Endodermal cell (in vitro differentiated cells): ENCODE data around the gene CNRIP1. TPM values are rescaled to one million over a fixed set of nuclear protein-coding genes. Genes with fewer than 3 reads are reported as not detected.

Experiments
- DNase-seq: peaks from one replicate; pipeline ENCODE4 v3.0.0-alpha.2; 2017
- H3K27ac ChIP-seq: 2 replicates; pipeline ENCODE4 v1.5.1; 2013; ENCODE audit warnings: mild to moderate bottlenecking, low read depth, low read length, moderate library complexity
- H3K27me3 ChIP-seq: 2 replicates; pipeline ENCODE4 v1.6.1; 2013; ENCODE audit warnings: mild to moderate bottlenecking, low read length, moderate library complexity; ENCODE audit not compliant: insufficient read depth, control insufficient read depth, poor library complexity, severe bottlenecking
- H3K36me3 ChIP-seq: 2 replicates; pipeline ENCODE4 v1.7.0; 2013; ENCODE audit warnings: mild to moderate bottlenecking, low read length, moderate library complexity; ENCODE audit not compliant: control insufficient read depth, insufficient read depth
- H3K4me1 ChIP-seq: one replicate; pipeline ENCODE4 v1.7.0; 2013; ENCODE audit warnings: low read length; ENCODE audit not compliant: control insufficient read depth, insufficient read depth
- H3K4me3 ChIP-seq: 2 replicates; pipeline ENCODE4 v1.5.1; 2013; ENCODE audit warnings: mild to moderate bottlenecking, low read length, moderate library complexity
- H3K9ac ChIP-seq: 2 replicates; pipeline ENCODE4 v1.6.1; 2013; ENCODE audit warnings: mild to moderate bottlenecking, low read length, moderate library complexity; ENCODE audit not compliant: poor library complexity, severe bottlenecking; ENCODE audit errors: extremely low read depth
- H3K9me3 ChIP-seq: 2 replicates; pipeline ENCODE4 v1.6.1; 2013; ENCODE audit warnings: mild to moderate bottlenecking, low read length, moderate library complexity; ENCODE audit not compliant: control insufficient read depth
- H3K27ac Mint-ChIP-seq: 2 replicates; pipeline ENCODE4 v1.8.0; 2020; ENCODE audit warnings: mixed read lengths
- H3K27me3 Mint-ChIP-seq: 2 replicates; pipeline ENCODE4 v1.8.0; 2021; ENCODE audit warnings: mild to moderate bottlenecking, mixed read lengths; ENCODE audit not compliant: insufficient read depth
- H3K36me3 Mint-ChIP-seq: 2 replicates; pipeline ENCODE4 v1.8.0; 2020; ENCODE audit warnings: low read depth, mixed read lengths
- H3K4me1 Mint-ChIP-seq: 2 replicates; pipeline ENCODE4 v1.8.0; 2020; ENCODE audit warnings: mixed read lengths
- H3K4me3 Mint-ChIP-seq: 2 replicates; pipeline ENCODE4 v1.8.0; 2020; ENCODE audit warnings: mild to moderate bottlenecking, moderate library complexity, mixed read lengths
- H3K9me3 Mint-ChIP-seq: 2 replicates; pipeline ENCODE4 v1.8.0; 2020; ENCODE audit warnings: mild to moderate bottlenecking, mixed read lengths
- CTCF ChIP-seq: fragments of 200-600 bp; sonication (generic); conservative IDR thresholded peaks from 2 replicates; pipeline ENCODE4 v1.5.0; 2021; ENCODE audit warnings: antibody characterized with exemption, mild to moderate bottlenecking
- WGBS, 2 experiments: methylation state at CpG; one replicate each; pipeline versions ENCODE4 v1.1.5 to v1.1.7; 2013; ENCODE audit warnings: missing lambda C conversion rate in 2 of 2, mixed read lengths in 1 of 2; ENCODE audit not compliant: insufficient coverage in 1 of 2, insufficient read length in 1 of 2; 5-methylcytosine and 5-hydroxymethylcytosine counted together
- total RNA-seq, 2 donors: library from RNA; stranded (reverse); fragmentation: NEBNext Ultra II Directional in 1 of 2; extraction: Animal tissue kit (Norgen Biotek cat#: 25700) in 1 of 2; gene quantifications; 2 replicates in 1 of 2; 3 replicates in 1 of 2; pipeline ENCODE4 v1.2.1, GENCODE V29; 2021

The CNRIP1 gene
- total RNA-seq, 2 donors from 2014 or later, result 0.57 TPM; not detected in 1

DNA sequence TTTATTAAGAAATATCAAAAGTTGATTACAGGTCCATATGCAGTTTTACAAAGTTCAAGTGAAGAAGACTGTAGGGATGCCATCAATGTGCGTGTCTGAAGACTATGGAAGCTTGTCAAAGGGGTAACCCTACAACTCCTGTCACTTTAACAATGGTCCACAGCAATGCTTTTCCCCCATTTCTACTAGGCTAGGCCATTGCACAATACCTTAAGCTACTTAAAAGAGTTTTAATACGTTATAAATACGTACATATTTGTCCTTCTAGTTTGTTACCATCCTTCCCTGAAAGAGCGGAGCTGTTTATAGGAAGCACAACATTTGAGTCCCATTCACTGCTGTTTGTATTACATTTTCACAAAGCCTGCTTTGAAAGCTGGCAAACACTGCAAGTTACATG lies 26.7 kb downstream of the CNRIP1 start:
- no peak for TF ChIP-seq CTCF
- 92 to 100% methylated on average over 4 of the region's 4 CpGs for WGBS, 2 experiments
- Histone ChIP-seq H3K4me1 (peaks cover 5% of the 10 kb centered on the region), H3K9ac (no peak overlapping the region), H3K4me3 (no peak overlapping the region), H3K27ac (no peak overlapping the region), H3K9me3 (no peaks in the 10 kb centered on the region), H3K36me3 (no peaks in the 10 kb centered on the region), H3K27me3 (no peaks in the 10 kb centered on the region)
- no peaks in the 10 kb centered on the region for H3K9me3 Mint-ChIP-seq
- H3K4me1 Mint-ChIP-seq, result peaks cover 6% of the 10 kb centered on the region
- no peak overlapping the region for H3K4me3 Mint-ChIP-seq
- no peak for DNase-seq
- no peaks in the 10 kb centered on the region for H3K27me3 Mint-ChIP-seq
- no peak overlapping the region for H3K27ac Mint-ChIP-seq
- H3K36me3 Mint-ChIP-seq, result no peaks in the 10 kb centered on the region

DNA sequence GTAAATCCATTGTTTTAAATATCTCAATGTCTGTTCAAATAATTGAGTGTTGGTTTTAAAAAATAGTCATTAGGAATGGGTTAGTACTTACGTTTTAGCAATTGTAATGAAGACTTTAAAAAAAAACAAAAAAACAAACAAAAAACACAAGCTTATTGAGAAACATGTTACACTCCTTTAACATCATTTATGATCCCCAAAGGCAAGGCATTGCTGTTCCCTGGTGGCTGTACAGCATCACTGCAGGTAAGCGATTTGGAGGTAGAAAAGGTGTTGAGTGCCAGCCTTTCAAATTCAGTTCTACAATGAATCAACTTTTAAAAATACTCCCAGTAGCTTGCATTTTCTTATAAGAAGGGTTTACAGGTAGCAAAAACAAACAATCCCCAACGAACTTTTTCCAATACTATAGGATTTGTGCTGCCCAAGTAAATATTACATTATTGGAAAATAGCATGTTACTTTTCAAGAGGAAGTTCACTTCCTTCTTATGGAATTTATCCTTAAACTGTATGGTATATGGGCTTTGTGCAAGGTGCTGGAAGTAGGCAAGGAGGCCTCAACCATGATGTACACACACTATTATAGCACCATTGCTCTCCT lies 27.5 kb downstream of the CNRIP1 start:
- no peaks in the 10 kb centered on the region for H3K9me3 ChIP-seq
- no peaks in the 10 kb centered on the region for H3K9me3 Mint-ChIP-seq
- no peaks in the 10 kb centered on the region for H3K27me3 ChIP-seq
- no peak overlapping the region for H3K9ac ChIP-seq
- H3K4me1 Mint-ChIP-seq, result peaks cover 6% of the 10 kb centered on the region
- WGBS, 2 experiments, result 25% methylated on average over 3 of the region's 3 CpGs; no CpG with 5 or more reads in 1 of the 2 experiments
- no peak overlapping the region for H3K4me3 Mint-ChIP-seq
- no peaks in the 10 kb centered on the region for H3K27me3 Mint-ChIP-seq
- H3K27ac ChIP-seq, result no peak overlapping the region
- H3K4me1 ChIP-seq, result peaks cover 5% of the 10 kb centered on the region
- no peaks in the 10 kb centered on the region for H3K36me3 Mint-ChIP-seq
- peak; percentile 86 for TF ChIP-seq CTCF
- peak; percentile 58 for DNase-seq
- H3K27ac Mint-ChIP-seq, result no peak overlapping the region
- H3K4me3 ChIP-seq, result no peak overlapping the region
- no peaks in the 10 kb centered on the region for H3K36me3 ChIP-seq

DNA sequence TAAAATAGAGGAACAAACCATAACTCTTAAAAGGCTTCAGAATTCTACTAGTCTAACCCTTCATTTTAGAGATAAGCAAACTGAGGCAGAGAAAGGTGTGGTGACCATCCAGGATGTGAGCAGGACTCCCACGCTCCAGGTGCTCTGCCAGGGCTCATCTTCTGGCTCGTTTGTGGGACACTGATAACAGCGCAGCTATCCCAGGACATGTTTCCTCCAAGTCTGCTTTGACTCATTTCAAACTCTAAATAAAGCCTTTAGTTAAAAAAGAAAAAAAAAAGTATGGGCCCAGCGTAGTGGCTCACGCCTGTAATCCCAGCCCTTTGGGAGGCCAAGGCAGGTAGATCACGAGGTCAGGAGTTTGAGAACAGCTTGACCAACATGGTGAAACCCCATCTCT lies 28.4 kb downstream of the CNRIP1 start:
- no peaks in the 10 kb centered on the region for H3K36me3 Mint-ChIP-seq
- no peak for DNase-seq
- no peak for TF ChIP-seq CTCF
- H3K4me1 Mint-ChIP-seq, result peaks cover 6% of the 10 kb centered on the region
- H3K9me3 Mint-ChIP-seq, result no peaks in the 10 kb centered on the region
- Histone ChIP-seq H3K9me3 (no peaks in the 10 kb centered on the region), H3K4me3 (no peak overlapping the region), H3K36me3 (no peaks in the 10 kb centered on the region), H3K4me1 (peaks cover 5% of the 10 kb centered on the region), H3K9ac (no peak overlapping the region), H3K27me3 (no peaks in the 10 kb centered on the region), H3K27ac (no peak overlapping the region)
- 86 to 88% methylated on average over 3 to 6 of the region's 6 CpGs for WGBS, 2 experiments
- no peak overlapping the region for H3K27ac Mint-ChIP-seq
- peaks cover 2% of the 10 kb centered on the region for H3K27me3 Mint-ChIP-seq
- no peak overlapping the region for H3K4me3 Mint-ChIP-seq
